Measurements from ENCODE around the gene CFAP97D2. TPM values are rescaled to one million over a fixed set of nuclear protein-coding genes. Genes with fewer than 3 reads are reported as not detected.
A peak's percentile ranks its signal among the peaks of the same experiment; 100 is the strongest.

CFAP97D2 gene
- polyA plus RNA-seq, 1 of the 3 experiments (the other 2 are of a cell fraction): not detected

DNA sequence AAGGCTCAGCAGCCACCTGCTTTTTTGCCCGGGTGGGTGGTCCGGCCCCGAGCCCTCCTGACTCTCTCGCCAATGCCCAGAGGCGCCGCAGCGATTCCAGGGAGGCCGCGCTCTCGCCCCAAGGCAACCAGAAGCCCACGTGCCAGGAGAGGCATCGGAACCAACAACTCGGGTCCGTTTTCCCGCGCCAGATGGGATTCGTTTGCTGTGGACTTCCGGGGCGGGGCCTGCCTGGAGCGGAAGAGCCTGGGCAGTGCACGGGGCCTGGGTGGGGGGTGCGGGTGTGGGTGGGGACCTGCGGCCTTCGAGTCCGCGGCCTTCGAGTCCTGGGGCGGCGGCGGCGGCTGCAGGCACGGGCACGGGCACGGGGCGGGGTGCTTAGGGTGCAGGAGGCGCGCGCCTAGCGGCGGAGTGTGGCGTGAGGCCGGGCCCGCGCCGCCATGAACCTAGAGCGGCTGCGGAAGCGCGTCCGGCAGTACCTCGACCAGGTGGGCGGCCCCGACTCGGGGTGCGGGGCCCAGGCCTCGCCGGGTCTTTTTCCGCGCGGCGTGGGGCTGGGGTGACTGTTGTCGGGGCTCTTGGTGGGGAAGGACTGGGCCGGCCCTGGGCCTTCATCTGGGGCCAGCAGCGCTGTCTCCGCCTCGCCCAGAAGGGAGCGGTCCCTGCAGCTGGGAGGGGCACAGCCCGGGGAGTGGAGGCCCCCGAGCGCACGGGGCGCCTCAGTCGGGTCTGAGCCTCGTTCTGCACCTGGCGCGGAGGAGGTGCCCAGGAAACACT, 55.8 kb downstream of the CFAP97D2 start, which contains the start of gene CDC16:
CDC16 (plus strand) TSS at position 253 of the 777 bp plus-strand sequence; CDS start at position 441, 188 bp downstream.
- Histone ChIP-seq H3K27ac (ENCODE audit: low read depth in 2 of 2, low read length in 1 of 2) (peak within 1 kb of the TSS; percentile 64 to 79; a peak in 3 of 4 replicates), H3F3A (replicated peaks; ENCODE audit: insufficient read depth) (no peaks in the 10 kb centered on the region), H3K9ac (peak within 1 kb of the TSS; percentile 87), H3K4me3 (ENCODE audit: low read depth in 2 of 2, low read length in 1 of 2) (peak within 1 kb of the TSS; percentile 87 to 94), H3K4me1 (ENCODE audit: control insufficient read depth in 1 of 2, insufficient read depth in 2 of 2, low read depth in 1 of 2, low read length in 1 of 2) (peaks cover 0 to 5% of the 10 kb centered on the region in 2 experiments; a peak in 3 of 4 replicates), H3K27me3 (ENCODE audit: insufficient read depth) (no peaks in the 10 kb centered on the region), H3K36me3 (replicated peaks in 1 of 2; ENCODE audit: control insufficient read depth in 1 of 2, insufficient read depth in 2 of 2, low read length in 1 of 2) (peaks cover 22 to 28% of the 10 kb centered on the region in 2 experiments), H2AFZ (ENCODE audit: low read depth) (peak within 1 kb of the TSS; percentile 97), H3K79me2 (ENCODE audit: insufficient read depth) (peaks cover 34% of the 10 kb centered on the region), H4K20me1 (ENCODE audit: insufficient read depth) (no peaks in the 10 kb centered on the region), H3K4me2 (peak within 1 kb of the TSS; percentile 85), H3K9me3 (no peaks in the 10 kb centered on the region; the same call in 1 of the 2 replicates), H3K9me2 (no peaks in the 10 kb centered on the region)
- POLR2A ChIA-PET: no interaction called here
- CTCF ChIA-PET: no interaction called here
- 2% methylated on average over 24 of the region's 76 CpGs for WGBS (ENCODE audit: low lambda C conversion rate)
- TF ChIP-seq NFIC (IDR thresholded peaks at IDR 0.05; ENCODE audit: borderline replicate concordance) (no peak), MAX (IDR thresholded peaks at IDR 0.05; ENCODE audit: low read depth) (peak; percentile 100), TCF12 (IDR thresholded peaks at IDR 0.05) (peak; percentile 49; the same call in 1 of the 2 replicates), TAF1 (IDR thresholded peaks at IDR 0.05; ENCODE audit: borderline replicate concordance, low read depth, low read length) (peak; percentile 67; the same call in 1 of the 2 replicates), ELF1 (IDR thresholded peaks at IDR 0.05) (peak; percentile 57), YY1 (IDR thresholded peaks at IDR 0.05; ENCODE audit: low read depth) (no peak; the same call in 1 of the 2 replicates), GABPA (IDR thresholded peaks at IDR 0.05; ENCODE audit: low read depth) (peak; percentile 91), SIN3A (IDR thresholded peaks at IDR 0.05; ENCODE audit: borderline replicate concordance, low read depth, low read length) (peak; percentile 49; the same call in 1 of the 2 replicates), MEF2A (IDR thresholded peaks at IDR 0.05; ENCODE audit: borderline replicate concordance, low read depth) (no peak), MXI1 (IDR thresholded peaks at IDR 0.05; ENCODE audit: low read depth, low read length) (peak; percentile 52; the same call in 1 of the 2 replicates), FOXJ3 (CRISPR knock-in tag; IDR thresholded peaks at IDR 0.05) (0 out of 2 replicates have a peak, but pooled peaks have one; percentile 45), POLR2AphosphoS5 (IDR thresholded peaks at IDR 0.05; ENCODE audit: low read depth, low read length) (peak; percentile 28), CHD2 (IDR thresholded peaks at IDR 0.05; ENCODE audit: low read length, partially characterized antibody) (peak; percentile 60)
- TF ChIP-seq, protein P1, sequence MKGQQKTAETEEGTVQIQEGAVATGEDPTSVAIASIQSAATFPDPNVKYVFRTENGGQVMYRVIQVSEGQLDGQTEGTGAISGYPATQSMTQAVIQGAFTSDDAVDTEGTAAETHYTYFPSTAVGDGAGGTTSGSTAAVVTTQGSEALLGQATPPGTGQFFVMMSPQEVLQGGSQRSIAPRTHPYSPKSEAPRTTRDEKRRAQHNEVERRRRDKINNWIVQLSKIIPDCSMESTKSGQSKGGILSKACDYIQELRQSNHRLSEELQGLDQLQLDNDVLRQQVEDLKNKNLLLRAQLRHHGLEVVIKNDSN (IDR thresholded peaks at IDR 0.05; ENCODE audit: borderline replicate concordance, low read depth): peak; percentile 49
- TF ChIP-seq, protein P2, sequence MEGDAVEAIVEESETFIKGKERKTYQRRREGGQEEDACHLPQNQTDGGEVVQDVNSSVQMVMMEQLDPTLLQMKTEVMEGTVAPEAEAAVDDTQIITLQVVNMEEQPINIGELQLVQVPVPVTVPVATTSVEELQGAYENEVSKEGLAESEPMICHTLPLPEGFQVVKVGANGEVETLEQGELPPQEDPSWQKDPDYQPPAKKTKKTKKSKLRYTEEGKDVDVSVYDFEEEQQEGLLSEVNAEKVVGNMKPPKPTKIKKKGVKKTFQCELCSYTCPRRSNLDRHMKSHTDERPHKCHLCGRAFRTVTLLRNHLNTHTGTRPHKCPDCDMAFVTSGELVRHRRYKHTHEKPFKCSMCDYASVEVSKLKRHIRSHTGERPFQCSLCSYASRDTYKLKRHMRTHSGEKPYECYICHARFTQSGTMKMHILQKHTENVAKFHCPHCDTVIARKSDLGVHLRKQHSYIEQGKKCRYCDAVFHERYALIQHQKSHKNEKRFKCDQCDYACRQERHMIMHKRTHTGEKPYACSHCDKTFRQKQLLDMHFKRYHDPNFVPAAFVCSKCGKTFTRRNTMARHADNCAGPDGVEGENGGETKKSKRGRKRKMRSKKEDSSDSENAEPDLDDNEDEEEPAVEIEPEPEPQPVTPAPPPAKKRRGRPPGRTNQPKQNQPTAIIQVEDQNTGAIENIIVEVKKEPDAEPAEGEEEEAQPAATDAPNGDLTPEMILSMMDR (IDR thresholded peaks at IDR 0.05): 0 out of 2 replicates have a peak, but pooled peaks have one; percentile 14
- peak; percentile 99 for DNase-seq
